Epithelial cell of esophagus (primary cell): ENCODE measurements around the gene B9D2.

ENCODE experiments used
- DNase-seq: peaks from one replicate; pipeline ENCODE4 v3.0.0; 2010; ENCODE audit warnings: low read depth
- H3K4me3 ChIP-seq: 2 replicates; pipeline ENCODE4 v1.5.1; 2011; ENCODE audit warnings: mild to moderate bottlenecking, low read length, control low read depth
- CTCF ChIP-seq: IDR thresholded peaks from 2 replicates; pipeline ENCODE4 v1.5.1; 2011; ENCODE audit warnings: low read depth, mild to moderate bottlenecking, low read length, control low read depth, inconsistent platforms; ENCODE audit not compliant: insufficient read depth; ENCODE audit errors: missing control alignments

B9D2 gene

GRCh38 chr19:41328157-41328841 lies 35.6 kb downstream of the B9D2 start:
- DNase-seq = peak; percentile 39
- TF ChIP-seq CTCF = no peak
- H3K4me3 ChIP-seq = no peak overlapping the region

- H3K4me3 ChIP-seq = no peak overlapping the region
- no peak for TF ChIP-seq CTCF
- DNase-seq = peak; percentile 94
Measured at GRCh38 chr19:41327576-41328156, 36.3 kb downstream of the B9D2 start.

GRCh38 chr19:41327076-41327575 lies 36.8 kb downstream of the B9D2 start:
- H3K4me3 ChIP-seq = no peak overlapping the region
- DNase-seq = peak; percentile 13

GRCh38 chr19:41325947-41326706 lies 37.8 kb downstream of the B9D2 start:
- no peak overlapping the region for H3K4me3 ChIP-seq

More at GRCh38 chr19:41327076-41327575, 36.8 kb downstream of the B9D2 start:
- TF ChIP-seq CTCF = no peak

GRCh38 chr19:41325640-41325946 lies 38.4 kb downstream of the B9D2 start:
- no peak for TF ChIP-seq CTCF
- H3K4me3 ChIP-seq = no peak overlapping the region
- DNase-seq = no peak

More at GRCh38 chr19:41325947-41326706, 37.8 kb downstream of the B9D2 start:
- peak; percentile 39 for DNase-seq
- TF ChIP-seq CTCF = no peak

GRCh38 chr19:41324921-41325639 lies 38.9 kb downstream of the B9D2 start:
- DNase-seq = peak; percentile 76
- no peak overlapping the region for H3K4me3 ChIP-seq
- TF ChIP-seq CTCF = no peak
